CD1c-positive myeloid dendritic cell (primary cell): Measurements from ENCODE around the gene GRID2.

Experiments used
- DNase-seq: peaks from one replicate; pipeline ENCODE4 v3.0.0-alpha.2; 2016; ENCODE audit errors: extremely low spot score

The GRID2 gene

GRCh38 chr4:92953462-92953861 is 649.7 kb downstream of the GRID2 start:
- no peak for DNase-seq

- DNase-seq: no peak
Observed at GRCh38 chr4:92961881-92962280, 658.1 kb downstream of the GRID2 start.

GRCh38 chr4:92962831-92963230 is 659.1 kb downstream of the GRID2 start:
- no peak for DNase-seq

GRCh38 chr4:92968556-92968955 is 664.8 kb downstream of the GRID2 start:
- DNase-seq: no peak

GRCh38 chr4:92968996-92969395 is 665.2 kb downstream of the GRID2 start:
- no peak for DNase-seq

GRCh38 chr4:92969650-92970379 is 666.0 kb downstream of the GRID2 start:
- no peak for DNase-seq

- no peak for DNase-seq
Observed at GRCh38 chr4:92970996-92971395, 667.2 kb downstream of the GRID2 start.

- DNase-seq: no peak
Observed at GRCh38 chr4:92988301-92988700, 684.5 kb downstream of the GRID2 start.

- DNase-seq: no peak
Observed at GRCh38 chr4:92992758-92993157, 689.0 kb downstream of the GRID2 start.

- DNase-seq: no peak
Observed at GRCh38 chr4:92994727-92995126, 691.0 kb downstream of the GRID2 start.

- no peak for DNase-seq
Observed at GRCh38 chr4:92996533-92996932, 692.8 kb downstream of the GRID2 start.

- no peak for DNase-seq
Observed at GRCh38 chr4:93000910-93001309, 697.1 kb downstream of the GRID2 start.

GRCh38 chr4:93002240-93002639 is 698.5 kb downstream of the GRID2 start:
- no peak for DNase-seq

GRCh38 chr4:93016350-93016749 is 712.6 kb downstream of the GRID2 start:
- DNase-seq: no peak

GRCh38 chr4:93018243-93018642 is 714.5 kb downstream of the GRID2 start:
- no peak for DNase-seq

GRCh38 chr4:93018806-93019205 is 715.0 kb downstream of the GRID2 start:
- DNase-seq: no peak

GRCh38 chr4:93029769-93030168 is 726.0 kb downstream of the GRID2 start:
- no peak for DNase-seq

- DNase-seq: no peak
Observed at GRCh38 chr4:93030670-93031069, 726.9 kb downstream of the GRID2 start.

- no peak for DNase-seq
Observed at GRCh38 chr4:93031431-93032098, 727.8 kb downstream of the GRID2 start.

- no peak for DNase-seq
Observed at GRCh38 chr4:93042746-93043145, 739.0 kb downstream of the GRID2 start.

- DNase-seq: no peak
Observed at GRCh38 chr4:93053140-93053539, 749.4 kb downstream of the GRID2 start.

GRCh38 chr4:93061826-93062225 is 758.1 kb downstream of the GRID2 start:
- no peak for DNase-seq

- DNase-seq: no peak
Observed at GRCh38 chr4:93063325-93063724, 759.6 kb downstream of the GRID2 start.

GRCh38 chr4:93065790-93066189 is 762.0 kb downstream of the GRID2 start:
- no peak for DNase-seq
